ENCODE results near the gene ZNF761.
"Not testable (repeated sequence)": the region's sequence is repeated elsewhere in the genome, so short reads cannot be mapped to it uniquely, and the experiment has no call there.

The ZNF761 gene

GRCh38 chr19:53460131-53460721 is 28.4 kb downstream of the ZNF761 start:
- not testable (repeated sequence) for DNase-seq (ENCODE audit: low spot score)

- no peak for DNase-seq (ENCODE audit: low spot score)
Observed at GRCh38 chr19:53461866-53462265, 30.1 kb downstream of the ZNF761 start.

- DNase-seq (ENCODE audit: low spot score) = no peak
Observed at GRCh38 chr19:53462861-53463260, 31.1 kb downstream of the ZNF761 start.

GRCh38 chr19:53463263-53463662 is 31.5 kb downstream of the ZNF761 start:
- peak; percentile 5 for DNase-seq (ENCODE audit: low spot score)

GRCh38 chr19:53466726-53467484 is 35.1 kb downstream of the ZNF761 start:
- peak; percentile 20 for DNase-seq (ENCODE audit: low spot score)

- peak; percentile 85 for DNase-seq (ENCODE audit: low spot score)
Observed at GRCh38 chr19:53467485-53468262, 35.9 kb downstream of the ZNF761 start, which contains the start of gene ZNF813. Gene ZNF813 (plus strand): TSS chr19:53467733. CDS start chr19:53483823, 16,090 bp downstream.

GRCh38 chr19:53468628-53469027 is 36.8 kb downstream of the ZNF761 start:
- DNase-seq (ENCODE audit: low spot score) = not testable (repeated sequence)

GRCh38 chr19:53471916-53472315 is 40.1 kb downstream of the ZNF761 start:
- DNase-seq (ENCODE audit: low spot score) = no peak

- DNase-seq (ENCODE audit: low spot score) = not testable (repeated sequence)
Observed at GRCh38 chr19:53474832-53475231, 43.0 kb downstream of the ZNF761 start.

GRCh38 chr19:53475470-53475869 is 43.7 kb downstream of the ZNF761 start:
- DNase-seq (ENCODE audit: low spot score) = not testable (repeated sequence)

GRCh38 chr19:53483751-53484150 is 52.0 kb downstream of the ZNF761 start:
- not testable (repeated sequence) for DNase-seq (ENCODE audit: low spot score)

GRCh38 chr19:53485046-53486004 is 53.5 kb downstream of the ZNF761 start:
- no peak for DNase-seq (ENCODE audit: low spot score)

GRCh38 chr19:53492153-53492552 is 60.4 kb downstream of the ZNF761 start:
- DNase-seq (ENCODE audit: low spot score) = no peak

- not testable (repeated sequence) for DNase-seq (ENCODE audit: low spot score)
Observed at GRCh38 chr19:53497311-53498023, 65.7 kb downstream of the ZNF761 start.

- DNase-seq (ENCODE audit: low spot score) = not testable (repeated sequence)
Observed at GRCh38 chr19:53498024-53498395, 66.2 kb downstream of the ZNF761 start.

GRCh38 chr19:53503151-53503550 is 71.4 kb downstream of the ZNF761 start:
- DNase-seq (ENCODE audit: low spot score) = not testable (repeated sequence)

GRCh38 chr19:53503671-53504364 is 72.0 kb downstream of the ZNF761 start:
- DNase-seq (ENCODE audit: low spot score) = not testable (repeated sequence)

- not testable (repeated sequence) for DNase-seq (ENCODE audit: low spot score)
Observed at GRCh38 chr19:53504365-53504703, 72.5 kb downstream of the ZNF761 start.

GRCh38 chr19:53504885-53505284 is 73.1 kb downstream of the ZNF761 start:
- no peak for DNase-seq (ENCODE audit: low spot score)

- no peak for DNase-seq (ENCODE audit: low spot score)
Observed at GRCh38 chr19:53506728-53507127, 74.9 kb downstream of the ZNF761 start.
